ENCODE measurements around the gene ZBTB24.
A peak's percentile ranks its signal among the peaks of the same experiment; 100 is the strongest.
"Not testable (repeated sequence)": the region's sequence is repeated elsewhere in the genome, so short reads cannot be mapped to it uniquely, and the experiment has no call there.

The ZBTB24 gene

DNA sequence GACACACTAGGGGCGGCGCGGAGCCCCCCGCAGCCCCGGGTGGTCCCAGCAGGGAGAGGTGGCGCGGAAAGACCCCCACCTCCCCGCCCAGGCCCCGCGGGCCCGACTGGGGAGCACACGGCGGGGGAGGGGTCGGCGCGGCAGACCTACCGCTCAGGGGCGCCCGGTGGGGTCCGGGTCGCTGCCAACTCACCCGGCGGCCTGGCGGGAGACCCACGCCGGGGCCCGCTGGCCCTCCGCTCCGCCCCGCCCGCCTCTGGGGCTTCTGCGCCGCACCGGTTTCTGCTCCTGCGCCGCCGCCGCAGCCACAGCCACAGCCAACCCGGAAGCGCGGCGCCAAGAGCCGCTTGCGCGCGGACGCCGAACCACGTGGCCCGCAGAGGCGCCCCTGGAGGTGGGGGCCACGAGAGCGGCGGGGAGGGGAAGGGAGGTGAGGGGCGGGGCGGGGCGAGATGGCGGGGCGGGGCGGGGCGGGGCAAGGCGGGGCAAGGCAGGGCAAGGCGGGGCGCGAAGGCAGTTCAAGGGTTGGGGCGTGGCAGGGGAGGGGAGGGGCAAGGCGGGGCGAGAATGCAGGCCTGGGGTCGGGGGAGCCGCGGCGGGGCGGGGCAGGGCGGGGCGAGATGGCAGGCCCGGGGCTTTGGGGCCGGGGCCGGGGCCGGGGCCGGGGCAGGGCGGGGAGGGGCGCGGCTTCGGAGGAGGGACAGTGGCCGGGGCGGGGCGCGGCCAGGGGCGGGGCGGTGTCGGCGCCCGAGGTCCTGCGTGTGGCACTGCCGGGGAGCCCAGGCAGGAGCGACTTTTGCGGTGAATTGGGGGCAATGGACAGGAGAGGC, at the start of gene ZBTB24:
TSS of gene ZBTB24 (minus strand) at position 315 of the 830 bp plus-strand sequence. CDS start 1,193 bp downstream, outside the sequence.
- DNase-seq: peak; percentile 95

DNA sequence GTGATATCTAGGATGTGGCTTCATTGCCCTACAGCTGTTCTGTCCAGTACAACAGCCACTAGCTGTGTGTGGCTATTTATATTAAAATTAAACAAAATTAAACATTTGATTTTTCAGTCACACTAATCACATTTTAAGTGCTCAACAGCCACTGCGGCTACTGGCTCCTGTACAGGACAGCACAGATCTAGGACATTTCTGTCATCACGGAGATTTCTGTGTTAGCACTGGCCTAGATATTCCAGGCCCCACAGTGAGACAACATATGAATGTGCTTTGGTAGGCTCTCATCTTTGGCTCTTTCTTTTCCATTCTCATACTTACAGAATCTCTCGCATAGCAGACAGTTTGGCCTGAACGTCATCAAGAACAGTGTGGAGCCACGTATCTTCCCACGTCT, 48.4 kb upstream of the ZBTB24 start:
- DNase-seq: no peak

DNA sequence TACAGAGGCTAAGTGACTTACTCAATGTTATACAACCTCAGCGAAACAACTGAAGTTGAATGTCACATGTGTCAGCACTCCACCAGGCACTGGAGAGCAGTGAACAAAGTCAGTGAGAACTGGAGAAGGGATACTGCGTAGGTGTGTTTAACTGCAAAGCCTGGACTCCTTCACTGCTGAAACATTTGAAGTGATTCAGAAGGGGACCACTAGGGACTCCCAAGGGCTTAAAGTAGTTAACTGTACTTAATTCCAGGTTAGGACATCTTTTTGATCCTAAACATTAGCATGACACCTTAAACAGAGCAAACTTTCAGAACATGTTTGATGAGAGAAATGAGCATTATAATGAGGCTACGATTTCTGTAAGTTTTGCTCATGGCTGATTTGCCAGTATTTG, 45.0 kb upstream of the ZBTB24 start:
- peak; percentile 34 for DNase-seq

DNA sequence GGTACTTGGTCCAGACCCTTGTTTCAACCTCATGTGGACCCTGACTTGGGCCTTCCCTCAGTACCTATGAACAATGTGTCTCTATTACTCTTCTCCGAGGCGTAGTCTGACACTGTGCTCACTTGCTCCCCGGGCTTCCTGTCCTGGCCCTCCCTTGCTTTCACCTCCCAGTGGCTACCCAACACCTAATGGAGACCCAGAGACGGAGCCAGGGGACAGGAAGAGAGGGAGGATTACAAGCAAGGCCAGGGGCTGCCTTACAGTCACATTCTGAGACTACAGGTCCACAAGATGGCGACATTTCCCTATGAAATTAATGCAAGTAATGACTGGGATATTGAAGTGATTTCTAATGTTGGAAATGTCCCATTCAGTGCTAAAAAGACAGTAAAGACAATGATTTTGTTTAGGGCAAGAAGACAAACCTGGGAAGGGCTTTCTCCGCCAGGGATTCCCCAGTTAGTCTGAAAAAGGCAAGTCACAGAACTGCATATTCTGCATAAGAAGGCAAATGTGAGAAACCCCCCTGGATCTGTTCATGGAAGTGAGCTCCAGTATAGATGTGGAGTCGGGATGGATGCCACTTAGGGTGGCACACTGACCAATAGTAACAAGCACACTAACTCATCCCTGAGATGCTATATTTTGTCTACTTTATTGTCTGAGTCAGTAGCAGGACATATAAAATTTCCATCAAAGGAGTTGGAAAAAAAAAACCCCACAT, 44.0 kb upstream of the ZBTB24 start:
- peak; percentile 84 for DNase-seq

DNA sequence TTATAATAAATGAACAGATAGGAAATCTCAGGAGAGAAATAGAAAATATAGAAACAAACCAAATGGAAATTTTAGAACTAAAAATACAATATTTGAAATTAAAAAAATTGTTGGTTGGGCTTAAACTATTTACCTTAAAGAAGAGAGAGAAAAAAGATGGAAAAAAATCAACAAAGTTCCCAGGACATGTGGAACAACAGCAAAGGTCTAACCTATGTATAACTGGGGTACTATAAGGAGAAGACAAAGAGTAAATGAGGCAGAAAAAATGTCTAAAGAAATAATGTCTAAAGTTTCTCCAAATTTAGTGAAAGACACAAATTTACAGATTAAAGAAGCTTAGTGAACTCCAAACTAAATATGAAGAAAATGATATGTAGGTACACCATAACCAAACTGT, 41.1 kb upstream of the ZBTB24 start:
- DNase-seq: no peak

DNA sequence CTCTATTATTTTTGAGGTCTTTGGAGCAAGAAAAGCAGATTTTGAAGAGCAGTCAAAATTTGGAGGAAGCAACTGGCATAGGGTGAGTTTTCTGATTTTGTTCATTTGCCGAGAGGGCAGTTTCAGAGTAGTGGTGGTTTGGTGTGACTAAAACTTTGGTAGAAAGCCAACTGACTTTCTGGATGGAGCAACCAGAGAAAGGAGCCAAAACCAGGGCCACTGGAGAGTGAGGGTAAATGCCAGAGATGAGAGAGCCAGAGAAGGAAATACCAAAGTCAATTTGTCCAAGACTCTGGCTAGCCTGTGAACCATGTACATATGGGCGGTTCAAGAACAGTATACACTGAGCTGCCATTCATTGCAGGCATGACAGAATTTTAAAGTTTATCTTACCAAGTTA, 40.5 kb upstream of the ZBTB24 start:
- no peak for DNase-seq

DNA sequence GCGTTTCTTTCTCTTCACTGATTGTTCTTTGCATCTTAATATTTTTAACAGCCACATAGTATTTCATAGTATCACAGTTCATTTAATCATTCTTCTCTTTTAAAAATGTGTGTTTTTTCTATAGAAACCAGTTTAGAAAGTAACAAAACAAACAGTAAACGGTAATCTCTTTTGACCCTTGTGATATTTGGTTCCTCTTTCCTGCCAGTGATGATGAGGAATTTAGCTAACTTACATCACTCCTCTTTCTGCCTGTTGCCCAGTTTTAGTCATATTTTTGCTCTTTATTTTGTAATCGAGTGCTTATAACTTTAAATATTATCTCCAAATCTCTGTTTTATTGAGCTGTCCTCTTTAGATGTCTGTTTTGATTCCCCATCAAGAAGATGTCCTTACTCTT, 38.1 kb upstream of the ZBTB24 start:
- DNase-seq: no peak

DNA sequence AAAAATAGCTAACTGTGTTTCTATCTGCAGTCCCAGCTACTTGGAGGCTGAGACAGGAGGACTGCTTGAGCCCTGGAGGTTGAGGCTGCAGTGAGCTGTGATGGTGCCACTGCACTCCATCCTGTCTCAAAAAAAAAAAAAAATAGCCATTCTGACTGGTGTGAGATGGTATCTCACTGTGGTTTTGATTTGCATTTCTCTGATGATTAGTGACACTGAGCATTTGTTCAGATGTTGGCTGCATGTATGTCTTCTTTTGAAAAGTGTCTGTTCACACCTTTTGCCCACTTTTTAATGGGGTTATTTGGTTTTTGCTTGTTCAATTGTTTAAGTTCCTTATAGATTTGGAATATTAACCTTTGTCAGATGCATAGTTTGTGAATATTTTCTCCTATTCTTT, 36.6 kb upstream of the ZBTB24 start:
- DNase-seq: not testable (repeated sequence)

DNA sequence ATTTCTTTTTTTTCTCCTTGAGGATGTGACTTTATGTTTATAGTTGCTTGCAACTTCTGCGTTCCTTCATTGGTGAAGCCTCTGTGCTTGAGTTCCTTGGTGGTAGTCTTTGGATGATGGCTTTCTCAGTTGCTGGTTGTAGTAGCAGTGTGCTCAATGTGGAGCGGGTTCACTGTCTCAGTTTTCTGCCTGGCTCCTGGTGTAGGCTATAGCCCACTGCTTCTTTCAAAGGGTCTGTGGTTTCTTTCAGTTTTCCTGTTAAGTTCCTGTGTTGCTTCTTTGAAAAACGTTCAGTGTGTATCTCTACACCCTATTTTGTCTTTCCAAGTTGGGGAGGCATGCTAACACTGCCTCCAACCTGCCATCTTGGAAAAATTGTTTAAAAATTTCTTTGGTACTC, 33.9 kb upstream of the ZBTB24 start:
- no peak for DNase-seq

DNA sequence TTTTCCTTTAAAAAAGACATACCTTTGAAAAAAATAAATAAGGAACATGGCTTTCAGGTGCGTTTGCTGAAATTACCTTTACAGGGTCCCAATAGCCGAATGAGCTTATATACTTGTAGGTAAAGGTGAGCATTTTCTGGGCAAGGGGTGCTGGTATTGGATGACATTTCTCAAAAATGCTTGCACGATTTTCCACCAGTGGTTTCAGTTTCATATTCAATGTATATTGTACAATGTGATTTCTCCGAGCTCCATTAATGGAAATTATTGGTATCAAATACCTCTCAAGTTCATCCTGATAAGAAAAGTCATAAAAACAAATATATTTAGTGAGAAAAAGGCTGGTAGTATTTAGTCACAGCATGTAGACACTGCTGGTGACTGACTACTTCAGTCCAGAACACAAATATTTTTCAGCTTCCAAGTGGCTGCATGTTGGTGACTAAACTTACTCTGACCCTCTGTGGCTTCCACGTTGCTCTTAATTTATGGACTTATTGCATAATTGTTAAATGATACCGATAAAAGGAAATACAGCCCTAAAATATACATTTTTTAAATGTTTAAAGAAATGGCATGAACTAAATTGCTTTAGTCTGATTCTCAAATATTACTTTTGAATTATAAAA, 32.9 kb upstream of the ZBTB24 start:
- DNase-seq: no peak

DNA sequence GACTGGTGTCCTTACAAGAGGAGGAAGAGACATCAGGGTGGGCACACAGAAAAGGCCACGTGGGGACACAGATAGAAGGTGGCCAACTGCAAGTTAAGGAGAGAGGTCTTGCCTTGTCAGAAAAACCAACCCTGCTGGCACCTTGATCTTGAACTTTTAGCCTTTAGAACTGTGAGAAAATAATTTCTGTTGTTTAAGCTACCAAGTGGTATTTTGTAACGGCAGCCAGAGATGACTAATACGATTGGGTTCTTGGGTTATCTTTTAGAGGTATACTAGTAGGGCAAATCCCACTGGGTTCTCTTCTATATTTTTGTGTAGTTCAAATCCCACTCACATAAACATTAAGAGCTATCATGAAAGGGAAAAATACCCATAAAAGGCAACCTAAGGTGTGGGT, 31.9 kb upstream of the ZBTB24 start:
- no peak for DNase-seq

DNA sequence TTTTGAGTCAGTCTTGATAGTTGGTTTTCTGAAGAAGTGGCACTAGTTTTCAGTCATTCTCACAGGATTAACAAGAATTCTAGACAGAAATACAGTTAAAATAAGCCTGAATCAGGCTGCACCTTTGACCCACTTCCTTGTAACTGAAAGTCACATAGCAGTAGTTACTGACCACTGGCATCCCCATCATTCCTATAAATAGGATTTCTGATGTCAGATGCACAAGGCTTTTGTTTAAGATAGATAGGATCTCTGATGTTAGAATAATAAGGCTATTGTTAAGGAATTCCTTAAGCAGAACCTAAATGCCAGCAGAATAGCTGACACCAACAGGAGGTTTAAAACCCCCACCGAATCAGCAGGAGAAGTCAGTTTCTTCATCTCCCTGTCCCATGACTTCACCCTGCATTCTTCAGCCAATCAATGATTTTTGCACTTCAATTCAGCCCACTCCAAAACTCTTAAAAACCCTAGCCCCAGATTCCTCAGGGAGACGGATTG, 30.6 kb upstream of the ZBTB24 start:
- DNase-seq: no peak

DNA sequence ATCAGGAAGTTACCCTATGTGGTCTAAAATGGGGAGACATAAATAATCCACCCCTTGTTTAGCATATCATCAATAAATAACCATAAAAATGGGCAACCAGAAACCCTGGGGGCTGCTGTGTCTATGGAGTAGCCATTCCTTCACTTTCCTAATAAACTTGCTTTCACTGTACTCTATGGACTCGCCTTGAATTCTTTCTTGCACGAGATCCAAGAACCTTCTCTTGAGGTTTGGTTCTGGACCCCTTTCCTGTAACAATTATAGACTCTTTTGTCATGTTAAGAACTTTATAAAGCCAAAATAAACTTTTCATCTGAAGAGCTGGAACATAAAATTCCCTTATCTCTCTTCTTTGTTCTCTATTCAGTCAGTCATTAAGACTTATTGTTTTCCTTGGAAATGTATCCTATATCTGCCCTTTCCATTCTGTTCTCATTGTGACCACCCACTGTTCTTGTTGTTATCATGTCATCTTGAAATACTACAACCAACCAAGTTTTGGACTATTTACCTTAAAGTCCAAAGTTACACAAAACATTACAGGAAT, 29.3 kb upstream of the ZBTB24 start:
- DNase-seq: no peak

DNA sequence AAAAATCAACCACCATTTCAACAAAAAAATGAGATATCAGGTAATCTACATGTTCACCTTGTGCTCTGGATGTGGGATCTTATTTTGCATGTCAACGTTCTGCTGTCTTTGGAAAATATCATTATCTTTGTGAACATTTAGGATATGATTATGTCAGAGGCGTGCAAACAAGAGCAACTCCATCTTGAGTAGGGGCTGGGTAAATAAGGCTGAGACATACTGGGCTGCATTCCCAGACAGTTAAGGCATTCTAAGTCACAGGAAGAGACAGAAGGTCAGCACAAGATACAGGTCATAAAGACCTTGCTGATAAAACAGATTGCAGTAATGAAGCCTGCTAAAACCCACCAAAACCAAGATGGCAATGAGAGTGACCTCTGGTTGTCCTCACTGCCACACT, 28.8 kb upstream of the ZBTB24 start:
- no peak for DNase-seq

DNA sequence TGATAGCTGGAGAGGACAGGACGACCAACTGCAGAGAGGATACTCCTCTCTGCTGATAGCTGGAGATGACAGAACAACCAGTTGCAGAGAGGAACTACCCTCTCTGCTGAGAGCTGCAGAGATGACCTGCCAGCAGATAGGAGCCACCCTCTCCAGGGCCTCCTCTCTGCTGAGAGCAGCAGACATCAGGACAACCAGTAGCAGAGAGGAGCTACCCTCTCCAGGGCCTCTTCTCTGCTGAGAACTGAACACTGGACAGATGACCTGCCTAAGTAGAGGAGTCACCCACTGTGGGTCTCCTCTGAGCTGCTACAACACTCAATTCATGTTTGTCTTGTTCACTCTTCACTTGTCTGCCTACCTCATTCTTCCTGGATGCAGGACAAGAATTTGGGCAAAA, 27.3 kb upstream of the ZBTB24 start:
- no peak for DNase-seq

DNA sequence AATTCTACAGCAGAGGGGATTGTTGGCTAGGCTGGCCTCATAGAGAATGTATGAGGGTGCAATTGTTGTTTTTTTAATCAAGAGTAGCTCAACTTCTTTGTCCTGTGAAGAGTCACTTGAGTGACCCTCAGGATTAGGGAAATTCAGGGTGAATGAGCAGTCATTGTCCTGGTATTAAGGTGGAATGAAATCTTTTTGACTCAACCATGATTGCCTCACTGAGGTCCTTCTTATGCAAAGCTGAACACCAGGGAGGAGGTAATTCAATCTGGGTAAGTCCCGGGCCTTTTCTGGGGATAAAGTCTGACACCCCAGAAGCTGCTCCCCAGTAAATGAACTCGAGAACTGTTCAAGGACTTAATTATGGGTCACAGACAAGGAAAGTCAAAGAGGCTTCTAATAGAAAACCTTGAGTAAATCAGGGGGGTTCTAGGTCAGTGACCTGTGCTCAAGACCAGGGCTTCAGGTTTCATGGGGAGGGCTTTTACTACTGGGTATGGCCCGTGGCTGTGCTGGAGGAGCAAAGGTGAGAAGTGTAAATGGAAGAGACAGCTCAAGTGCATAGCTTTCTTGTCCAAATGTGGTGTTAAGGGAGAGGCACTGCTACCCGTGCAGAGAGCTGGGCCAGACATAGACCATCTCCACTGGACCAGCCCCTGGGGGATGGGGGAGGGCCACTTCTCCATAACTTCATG, 25.3 kb upstream of the ZBTB24 start:
- no peak for DNase-seq

DNA sequence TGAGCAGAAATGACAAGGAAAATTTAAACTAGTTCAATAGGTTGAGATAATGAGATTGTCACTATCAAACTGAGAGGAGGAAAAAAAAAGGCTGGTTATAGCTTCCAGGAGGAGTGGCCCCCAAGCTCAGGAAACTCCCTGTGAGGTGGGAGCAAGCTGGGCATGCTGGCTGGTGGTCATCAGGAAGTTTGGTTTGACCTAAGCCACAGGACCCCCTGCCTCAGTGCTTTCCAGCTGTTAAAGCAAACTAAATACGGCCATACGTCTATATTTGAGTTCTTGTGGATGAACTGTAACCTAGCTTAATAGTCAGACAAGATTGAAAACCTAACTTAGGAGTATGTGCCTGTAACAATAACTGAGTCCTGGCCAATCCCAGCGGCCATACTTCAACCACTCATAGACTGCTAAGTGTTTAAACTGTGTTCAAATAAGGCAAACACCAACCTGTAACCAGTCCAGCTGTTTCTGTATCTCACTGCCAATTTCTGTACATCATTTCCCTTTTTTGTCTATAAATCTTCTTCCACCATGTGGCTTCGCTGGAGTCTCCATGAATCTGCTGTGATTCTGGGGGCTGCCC, 24.6 kb upstream of the ZBTB24 start:
- DNase-seq: peak; percentile 19

DNA sequence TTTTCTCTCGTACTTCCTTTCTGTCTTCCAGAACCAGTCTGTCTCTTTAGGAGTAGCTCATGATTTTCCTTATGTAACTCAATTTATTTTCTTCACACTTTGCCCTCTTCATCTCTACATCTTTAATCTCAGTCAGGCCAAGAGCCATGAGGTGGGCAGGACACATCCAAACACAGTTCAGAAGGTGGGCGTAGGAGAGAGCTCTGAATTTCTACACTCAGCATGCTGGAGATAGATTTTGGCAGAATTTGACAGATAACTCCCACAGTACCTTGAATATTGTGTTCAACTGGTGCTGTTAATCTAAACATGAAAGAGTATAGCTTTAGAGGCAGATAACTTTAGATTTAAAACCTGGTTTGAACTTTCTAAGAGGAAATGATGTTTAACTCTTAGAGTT, 23.8 kb upstream of the ZBTB24 start:
- no peak for DNase-seq

DNA sequence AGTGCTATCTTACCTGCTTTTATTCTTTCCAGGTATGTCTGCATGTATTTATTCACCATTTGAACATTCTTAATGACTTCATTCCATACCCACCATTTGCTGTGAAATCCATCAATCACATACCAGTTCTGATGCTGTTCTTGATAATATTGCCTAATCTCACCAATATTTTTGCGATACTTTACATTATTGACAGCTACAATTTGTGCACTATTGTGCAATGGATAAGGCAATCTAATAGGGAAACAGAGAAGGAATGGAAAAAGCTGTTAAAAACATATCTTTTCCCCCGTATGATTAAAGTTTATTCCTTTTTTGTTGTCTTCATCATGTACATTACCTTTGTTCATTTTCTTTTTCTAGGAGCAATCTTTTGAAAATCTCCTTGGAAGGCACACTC, 23.3 kb upstream of the ZBTB24 start:
- no peak for DNase-seq

DNA sequence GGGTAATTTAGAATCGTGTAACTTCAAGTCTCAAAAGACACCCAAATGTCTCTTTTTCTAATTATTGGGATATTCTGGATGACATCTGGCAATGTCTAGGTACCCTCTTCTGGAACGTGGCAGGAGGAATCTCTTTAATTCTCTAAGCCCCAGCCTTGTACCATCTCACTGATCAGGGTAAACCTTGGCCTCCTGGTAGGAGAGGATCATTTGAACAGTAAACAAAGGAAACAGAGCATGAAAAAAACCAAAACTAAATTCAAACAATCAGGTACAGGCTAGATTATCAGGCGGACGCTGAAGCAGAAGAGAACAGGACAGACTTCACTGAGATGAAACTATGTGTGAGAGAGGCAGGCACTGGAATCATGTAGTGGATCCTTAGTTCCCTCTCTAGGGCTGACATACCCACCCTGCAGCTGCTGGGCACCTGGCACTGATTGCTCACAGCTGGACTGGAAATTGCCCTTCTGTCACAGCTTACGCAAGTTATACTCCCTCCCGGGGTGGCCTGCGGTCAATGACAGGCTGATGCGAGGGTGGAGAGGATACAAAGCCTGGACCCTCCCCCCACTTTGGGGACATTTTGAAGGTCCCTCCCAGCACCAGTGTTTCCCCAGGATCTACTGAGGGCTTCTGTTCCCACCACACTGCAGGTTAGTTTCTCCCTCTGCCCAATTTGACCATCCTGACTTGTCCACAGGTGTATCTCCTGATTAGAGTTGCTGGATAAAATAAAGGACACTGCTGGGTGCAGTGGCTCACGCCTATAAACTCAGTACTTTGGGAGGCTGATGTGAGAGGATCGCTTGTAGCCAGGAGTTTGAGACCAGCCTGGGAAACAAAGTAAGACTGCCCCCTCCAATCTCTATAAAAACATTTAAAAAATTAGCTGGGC, 20.6 kb upstream of the ZBTB24 start:
- peak; percentile 65 for DNase-seq

DNA sequence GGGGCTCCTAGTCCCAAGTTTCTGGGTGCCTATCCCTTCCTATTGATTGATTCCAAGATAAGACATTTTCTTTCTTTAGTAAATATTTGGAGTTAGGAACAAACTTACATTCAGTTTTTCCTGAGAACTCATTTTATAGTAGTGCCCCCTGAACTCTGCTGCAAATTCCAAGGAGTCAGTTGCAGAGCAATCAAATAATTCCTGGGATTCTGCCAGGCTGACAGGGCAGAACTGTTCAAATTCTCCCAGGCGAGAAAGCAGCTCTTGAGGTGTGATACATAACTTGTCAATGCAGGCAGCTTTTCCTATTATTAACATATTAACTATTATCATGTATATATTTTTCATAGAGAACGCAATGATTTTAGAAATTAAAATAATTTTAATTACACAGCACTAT, 15.9 kb upstream of the ZBTB24 start:
- DNase-seq: no peak

Measured in DMS53 (cell line).